ENCODE results near the gene C2orf68.
"Not testable (repeated sequence)": the region's sequence is repeated elsewhere in the genome, so short reads cannot be mapped to it uniquely, and the experiment has no call there.

C2orf68 gene

GRCh38 chr2:85597241-85597640 is 14.6 kb downstream of the C2orf68 start:
- H3K4me3 ChIP-seq (ENCODE audit: low read length) = no peak overlapping the region
- no peak for DNase-seq (ENCODE audit: low read depth)
- TF ChIP-seq CTCF (conservative IDR thresholded peaks at IDR 0.05; ENCODE audit: low read length) = no peak

- no peak for DNase-seq (ENCODE audit: low read depth)
- peak overlapping the region; percentile 99 for H3K4me3 ChIP-seq (ENCODE audit: low read length)
- TF ChIP-seq CTCF (conservative IDR thresholded peaks at IDR 0.05; ENCODE audit: low read length) = no peak
These were observed 15.3 kb downstream of the C2orf68 start for GRCh38 chr2:85596486-85597143.

GRCh38 chr2:85596026-85596333 is 15.9 kb downstream of the C2orf68 start:
- peak overlapping the region; percentile 99 for H3K4me3 ChIP-seq (ENCODE audit: low read length)
- TF ChIP-seq CTCF (conservative IDR thresholded peaks at IDR 0.05; ENCODE audit: low read length) = no peak

GRCh38 chr2:85595301-85596025 is 16.4 kb downstream of the C2orf68 start, which contains the start of gene RNF181:
Gene RNF181, plus strand, starts transcription at chr2:85595745. Its CDS starts 19 bp downstream, at chr2:85595764.
- H3K4me3 ChIP-seq (ENCODE audit: low read length) = peak within 1 kb of the TSS; percentile 99
- no peak for TF ChIP-seq CTCF (conservative IDR thresholded peaks at IDR 0.05; ENCODE audit: low read length)
- DNase-seq (ENCODE audit: low read depth) = peak; percentile 99

More at GRCh38 chr2:85596026-85596333, 15.9 kb downstream of the C2orf68 start:
- DNase-seq (ENCODE audit: low read depth) = no peak

GRCh38 chr2:85594715-85595300 is 17.1 kb downstream of the C2orf68 start:
- H3K4me3 ChIP-seq (ENCODE audit: low read length) = peak overlapping the region; percentile 64
- DNase-seq (ENCODE audit: low read depth) = no peak
- TF ChIP-seq CTCF (conservative IDR thresholded peaks at IDR 0.05; ENCODE audit: low read length) = no peak

- no peak for TF ChIP-seq CTCF (conservative IDR thresholded peaks at IDR 0.05; ENCODE audit: low read length)
- no peak for DNase-seq (ENCODE audit: low read depth)
- H3K4me3 ChIP-seq (ENCODE audit: low read length) = no peak overlapping the region
These were observed 18.8 kb downstream of the C2orf68 start for GRCh38 chr2:85593023-85593422.

- not testable (repeated sequence) for H3K4me3 ChIP-seq (ENCODE audit: low read length); DNase-seq (ENCODE audit: low read depth)
These were observed 19.6 kb downstream of the C2orf68 start for GRCh38 chr2:85592299-85592698.
